ENCODE measurements around the gene RANBP9. TPM values are rescaled to one million over a fixed set of nuclear protein-coding genes. Genes with fewer than 3 reads are reported as not detected.
A peak's percentile ranks its signal among the peaks of the same experiment; 100 is the strongest.

Gene RANBP9
- total RNA-seq, 2 experiments from 2014 or later = 50.8 to 65.0 TPM

- Mint-ChIP-seq H3K4me3 (peak overlapping the region; percentile 5), H3K9me3 (ENCODE audit: low read depth) (no peaks in the 10 kb centered on the region), H3K36me3 (ENCODE audit: low read depth) (peaks cover 23% of the 10 kb centered on the region), H3K27ac (peak overlapping the region; percentile 69), H3K27me3 (no peaks in the 10 kb centered on the region), H3K4me1 (peaks cover 13% of the 10 kb centered on the region)
- peak; percentile 55 for ATAC-seq
- intact Hi-C loops (cut with DNase I, micrococcal nuclease) = no loop called here
- ChIA-PET CTCF (interaction anchor here (1.0 to 2.9 kb wide), 3 partner anchors 13 to 30 kb away, joined by 3 to 10 read pairs (median 4); no protein-coding TSS in a partner anchor), POLR2A (no interaction called here)
- no peak for DNase-seq
Observed at GRCh38 chr6:13649393-13649792, 62.2 kb downstream of the RANBP9 start.

- peaks cover 24% of the 10 kb centered on the region for H3K36me3 Mint-ChIP-seq (ENCODE audit: low read depth)
- H3K27ac Mint-ChIP-seq = no peak overlapping the region
- POLR2A ChIA-PET = no interaction called here
- DNase-seq (no peak), ATAC-seq (no peak)
- H3K27me3 Mint-ChIP-seq = no peaks in the 10 kb centered on the region
- H3K4me1 Mint-ChIP-seq = peaks cover 13% of the 10 kb centered on the region
- CTCF ChIA-PET = interaction anchor here (0.8 to 2.9 kb wide), 4 partner anchors 10 to 30 kb away, joined by 3 to 10 read pairs (median 4); no protein-coding TSS in a partner anchor
- H3K4me3 Mint-ChIP-seq = no peak overlapping the region
- intact Hi-C loops (cut with DNase I, micrococcal nuclease) = no loop called here
- no peaks in the 10 kb centered on the region for H3K9me3 Mint-ChIP-seq (ENCODE audit: low read depth)
Observed at GRCh38 chr6:13648850-13649249, 62.8 kb downstream of the RANBP9 start.

GRCh38 chr6:13643125-13643524 lies 68.5 kb downstream of the RANBP9 start:
- Mint-ChIP-seq H3K4me3 (no peak overlapping the region), H3K27me3 (no peaks in the 10 kb centered on the region), H3K36me3 (ENCODE audit: low read depth) (peaks cover 36% of the 10 kb centered on the region), H3K4me1 (peaks cover 29% of the 10 kb centered on the region), H3K27ac (peak overlapping the region; percentile 66), H3K9me3 (ENCODE audit: low read depth) (no peaks in the 10 kb centered on the region)
- CTCF ChIA-PET = interaction anchor here (1.3 to 1.4 kb wide), 2 partner anchors 15 to 67 kb away, joined by 4 read pairs; no protein-coding TSS in a partner anchor
- DNase-seq (no peak), ATAC-seq (no peak)
- intact Hi-C loops (cut with DNase I, micrococcal nuclease) = no loop called here
- POLR2A ChIA-PET = no interaction called here

GRCh38 chr6:13641315-13641714 lies 70.3 kb downstream of the RANBP9 start:
- ATAC-seq = peak; percentile 19
- intact Hi-C loops (cut with DNase I, micrococcal nuclease) = no loop called here
- CTCF ChIA-PET = interaction anchor here (0.7 kb wide), 1 partner anchor 22 kb away, joined by 3 read pairs; no protein-coding TSS in a partner anchor

GRCh38 chr6:13638626-13639025 lies 73.0 kb downstream of the RANBP9 start:
- Mint-ChIP-seq H3K27ac (peak overlapping the region; percentile 18), H3K36me3 (ENCODE audit: low read depth) (peaks cover 39% of the 10 kb centered on the region), H3K4me3 (no peak overlapping the region), H3K9me3 (ENCODE audit: low read depth) (no peaks in the 10 kb centered on the region), H3K4me1 (peaks cover 51% of the 10 kb centered on the region), H3K27me3 (no peaks in the 10 kb centered on the region)
- POLR2A ChIA-PET = interaction anchor here (0.6 kb wide), 1 partner anchor 20 kb away, joined by 4 read pairs; no protein-coding TSS in a partner anchor
- ATAC-seq (no peak), DNase-seq (no peak)
- CTCF ChIA-PET = interaction anchor here (0.7 to 1.0 kb wide), 4 partner anchors 10 to 72 kb away, joined by 3 to 7 read pairs (median 4); no protein-coding TSS in a partner anchor
- intact Hi-C loops (cut with DNase I, micrococcal nuclease) = no loop called here

More at GRCh38 chr6:13641315-13641714, 70.3 kb downstream of the RANBP9 start:
- no peak for DNase-seq
- H3K36me3 Mint-ChIP-seq (ENCODE audit: low read depth) = peaks cover 41% of the 10 kb centered on the region
- H3K27ac Mint-ChIP-seq = peak overlapping the region; percentile 80
- H3K4me1 Mint-ChIP-seq = peaks cover 42% of the 10 kb centered on the region
- no peaks in the 10 kb centered on the region for H3K27me3 Mint-ChIP-seq
- H3K4me3 Mint-ChIP-seq = no peak overlapping the region
- no peaks in the 10 kb centered on the region for H3K9me3 Mint-ChIP-seq (ENCODE audit: low read depth)
- POLR2A ChIA-PET = no interaction called here

GRCh38 chr6:13638014-13638413 lies 73.6 kb downstream of the RANBP9 start:
- ChIA-PET CTCF (no interaction called here), POLR2A (interaction anchor here (0.6 kb wide), 1 partner anchor 21 kb away, joined by 4 read pairs; no protein-coding TSS in a partner anchor)
- ATAC-seq (no peak), DNase-seq (no peak)
- Mint-ChIP-seq H3K27ac (peak overlapping the region; percentile 18), H3K4me3 (no peak overlapping the region), H3K4me1 (peaks cover 46% of the 10 kb centered on the region), H3K27me3 (no peaks in the 10 kb centered on the region), H3K36me3 (ENCODE audit: low read depth) (peaks cover 33% of the 10 kb centered on the region), H3K9me3 (ENCODE audit: low read depth) (no peaks in the 10 kb centered on the region)
- intact Hi-C loops (cut with DNase I, micrococcal nuclease) = no loop called here

- DNase-seq (no peak), ATAC-seq (peak; percentile 60)
- Mint-ChIP-seq H3K27me3 (no peaks in the 10 kb centered on the region), H3K9me3 (ENCODE audit: low read depth) (no peaks in the 10 kb centered on the region), H3K27ac (peak overlapping the region; percentile 83), H3K4me1 (peaks cover 48% of the 10 kb centered on the region), H3K36me3 (ENCODE audit: low read depth) (peaks cover 40% of the 10 kb centered on the region), H3K4me3 (no peak overlapping the region)
- CTCF ChIA-PET = interaction anchor here (1.1 to 1.8 kb wide), 3 partner anchors 11 to 41 kb away, joined by 4 to 10 read pairs (median 5); partner anchors contain the start of gene NOL7
- POLR2A ChIA-PET = interaction anchor here (0.7 kb wide), 1 partner anchor 20 kb away, joined by 3 read pairs; no protein-coding TSS in a partner anchor
- intact Hi-C loops (cut with DNase I, micrococcal nuclease) = no loop called here
Observed at GRCh38 chr6:13635948-13636658, 75.5 kb downstream of the RANBP9 start.

- H3K9me3 Mint-ChIP-seq (ENCODE audit: low read depth) = no peaks in the 10 kb centered on the region
- no peak overlapping the region for H3K27ac Mint-ChIP-seq
- intact Hi-C loops (cut with DNase I, micrococcal nuclease) = no loop called here
- no peak overlapping the region for H3K4me3 Mint-ChIP-seq
- no peaks in the 10 kb centered on the region for H3K27me3 Mint-ChIP-seq
- DNase-seq (no peak), ATAC-seq (no peak)
- H3K36me3 Mint-ChIP-seq (ENCODE audit: low read depth) = peaks cover 36% of the 10 kb centered on the region
- POLR2A ChIA-PET = no interaction called here
- H3K4me1 Mint-ChIP-seq = peaks cover 58% of the 10 kb centered on the region
- CTCF ChIA-PET = interaction anchor here (0.9 to 4.7 kb wide), 5 partner anchors 13 to 275 kb away, joined by 3 to 26 read pairs (median 4); partner anchors contain the start of gene NOL7
Observed at GRCh38 chr6:13633343-13633742, 78.3 kb downstream of the RANBP9 start.

- intact Hi-C loops (cut with DNase I, micrococcal nuclease) = no loop called here
- Mint-ChIP-seq H3K27ac (peak overlapping the region; percentile 76), H3K36me3 (ENCODE audit: low read depth) (peaks cover 39% of the 10 kb centered on the region), H3K4me3 (no peak overlapping the region), H3K27me3 (no peaks in the 10 kb centered on the region), H3K9me3 (ENCODE audit: low read depth) (no peaks in the 10 kb centered on the region), H3K4me1 (peaks cover 38% of the 10 kb centered on the region)
- DNase-seq = no peak
- CTCF ChIA-PET = interaction anchor here (0.7 to 4.7 kb wide), 5 partner anchors 15 to 1090 kb away, joined by 3 to 26 read pairs (median 3); partner anchors contain the start of genes NOL7 and SIRT5
- POLR2A ChIA-PET = interaction anchor here (0.6 kb wide), 1 partner anchor 1914 kb away, joined by 3 read pairs; no protein-coding TSS in a partner anchor
- peak; percentile 77 for ATAC-seq
Observed at GRCh38 chr6:13630499-13630898, 81.1 kb downstream of the RANBP9 start.

- Mint-ChIP-seq H3K9me3 (ENCODE audit: low read depth) (no peaks in the 10 kb centered on the region), H3K4me1 (peaks cover 38% of the 10 kb centered on the region), H3K36me3 (ENCODE audit: low read depth) (peaks cover 43% of the 10 kb centered on the region), H3K27ac (peak overlapping the region; percentile 91), H3K27me3 (no peaks in the 10 kb centered on the region), H3K4me3 (no peak overlapping the region)
- CTCF ChIA-PET = interaction anchor here (0.5 to 4.7 kb wide), 5 partner anchors 14 to 1091 kb away, joined by 3 to 26 read pairs (median 3); partner anchors contain the start of gene NOL7
- no peak for ATAC-seq
- no peak for DNase-seq
- intact Hi-C loops (cut with DNase I, micrococcal nuclease) = no loop called here
- POLR2A ChIA-PET = interaction anchor here (0.5 to 0.6 kb wide), 2 partner anchors 83 to 1915 kb away, joined by 3 read pairs; no protein-coding TSS in a partner anchor
Observed at GRCh38 chr6:13629459-13630116, 82.0 kb downstream of the RANBP9 start.

GRCh38 chr6:13624871-13625288 lies 86.8 kb downstream of the RANBP9 start:
- H3K4me1 Mint-ChIP-seq = peaks cover 19% of the 10 kb centered on the region
- ChIA-PET CTCF (interaction anchor here (0.5 to 2.0 kb wide), 18 partner anchors 9 to 1983 kb away, joined by 3 to 20 read pairs (median 4); partner anchors contain the start of genes NOL7 and SIRT5), POLR2A (interaction anchor here (0.5 to 0.7 kb wide), 2 partner anchors 10 to 12 kb away, joined by 3 read pairs; partner anchors contain the start of gene NOL7)
- ATAC-seq (peak; percentile 91), DNase-seq (peak; percentile 29)
- peak overlapping the region; percentile 15 for H3K27ac Mint-ChIP-seq
- no peaks in the 10 kb centered on the region for H3K27me3 Mint-ChIP-seq
- H3K36me3 Mint-ChIP-seq (ENCODE audit: low read depth) = peaks cover 59% of the 10 kb centered on the region
- no peak overlapping the region for H3K4me3 Mint-ChIP-seq
- no peaks in the 10 kb centered on the region for H3K9me3 Mint-ChIP-seq (ENCODE audit: low read depth)
- intact Hi-C loops (cut with DNase I, micrococcal nuclease) = no loop called here

All from activated CD4-positive, alpha-beta T cell treated with anti-CD3 and anti-CD28 coated beads for 36 hours (primary cell).